ENCODE data around the gene ABHD2.

DNA sequence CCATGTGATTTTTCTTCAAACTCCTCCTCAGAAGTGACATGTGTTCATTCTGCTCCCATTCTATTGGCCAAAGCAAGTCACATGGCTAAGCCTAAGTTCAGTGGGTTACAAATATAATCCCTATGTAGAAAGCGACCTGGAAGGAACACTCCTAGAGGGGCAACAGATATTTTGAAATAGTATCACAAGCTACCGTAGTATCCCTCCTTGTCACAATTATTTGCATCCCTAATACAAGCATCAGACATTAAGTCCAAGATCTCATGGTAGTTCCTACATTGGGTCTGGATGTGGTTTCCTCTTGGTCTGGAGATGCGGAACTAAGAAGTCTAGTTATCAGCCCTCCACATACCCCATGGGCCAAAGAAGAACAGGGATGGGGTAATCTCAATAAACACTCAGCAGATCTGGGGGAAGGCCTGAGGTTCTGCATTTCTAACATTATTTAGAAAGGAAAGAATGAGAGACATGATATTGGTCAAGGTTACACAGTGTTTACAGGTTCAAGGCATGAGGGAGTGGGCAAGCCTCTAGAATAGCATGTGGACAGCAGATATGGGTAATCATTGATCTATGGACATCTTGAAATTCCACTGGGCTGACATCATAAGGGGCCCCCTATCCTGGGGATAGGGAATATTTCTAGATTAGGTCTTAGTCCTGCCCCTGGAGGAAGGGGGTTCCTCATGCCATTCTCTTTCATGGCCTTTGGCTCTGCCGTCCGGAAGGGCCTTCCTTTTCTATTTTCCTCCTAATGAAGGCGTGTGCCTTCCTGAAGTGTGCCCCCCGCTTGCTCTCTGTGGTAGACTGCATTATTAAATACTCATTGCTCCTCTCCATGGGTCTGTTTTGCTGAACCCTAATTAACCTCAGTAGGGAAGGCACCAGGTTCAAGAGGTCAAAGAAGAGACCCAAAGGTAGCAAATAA lies 17.8 kb upstream of the ABHD2 start:
- TF ChIP-seq MEIS1 (CRISPR knock-in tag; IDR thresholded peaks at IDR 0.05; ENCODE audit: borderline replicate concordance): no peak
- TF ChIP-seq ZNF423 (tag by site-specific recombination; IDR thresholded peaks at IDR 0.05): no peak
- TF ChIP-seq ZNF449 (tag by site-specific recombination; IDR thresholded peaks at IDR 0.05): no peak
- TF ChIP-seq CTCF (tag by site-specific recombination; IDR thresholded peaks at IDR 0.05): no peak
- TF ChIP-seq KLF17 (tag by site-specific recombination; IDR thresholded peaks at IDR 0.05): no peak
- TF ChIP-seq, protein P1, sequence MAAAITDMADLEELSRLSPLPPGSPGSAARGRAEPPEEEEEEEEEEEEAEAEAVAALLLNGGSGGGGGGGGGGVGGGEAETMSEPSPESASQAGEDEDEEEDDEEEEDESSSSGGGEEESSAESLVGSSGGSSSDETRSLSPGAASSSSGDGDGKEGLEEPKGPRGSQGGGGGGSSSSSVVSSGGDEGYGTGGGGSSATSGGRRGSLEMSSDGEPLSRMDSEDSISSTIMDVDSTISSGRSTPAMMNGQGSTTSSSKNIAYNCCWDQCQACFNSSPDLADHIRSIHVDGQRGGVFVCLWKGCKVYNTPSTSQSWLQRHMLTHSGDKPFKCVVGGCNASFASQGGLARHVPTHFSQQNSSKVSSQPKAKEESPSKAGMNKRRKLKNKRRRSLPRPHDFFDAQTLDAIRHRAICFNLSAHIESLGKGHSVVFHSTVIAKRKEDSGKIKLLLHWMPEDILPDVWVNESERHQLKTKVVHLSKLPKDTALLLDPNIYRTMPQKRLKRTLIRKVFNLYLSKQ (tag by site-specific recombination; IDR thresholded peaks at IDR 0.05; ENCODE audit: borderline replicate concordance): no peak
- no peak for TF ChIP-seq ZNF335 (tag by site-specific recombination; conservative IDR thresholded peaks at IDR 0.05)
- no peak for TF ChIP-seq ZNF175 (tag by site-specific recombination; IDR thresholded peaks at IDR 0.05)
- TF ChIP-seq, protein P2, sequence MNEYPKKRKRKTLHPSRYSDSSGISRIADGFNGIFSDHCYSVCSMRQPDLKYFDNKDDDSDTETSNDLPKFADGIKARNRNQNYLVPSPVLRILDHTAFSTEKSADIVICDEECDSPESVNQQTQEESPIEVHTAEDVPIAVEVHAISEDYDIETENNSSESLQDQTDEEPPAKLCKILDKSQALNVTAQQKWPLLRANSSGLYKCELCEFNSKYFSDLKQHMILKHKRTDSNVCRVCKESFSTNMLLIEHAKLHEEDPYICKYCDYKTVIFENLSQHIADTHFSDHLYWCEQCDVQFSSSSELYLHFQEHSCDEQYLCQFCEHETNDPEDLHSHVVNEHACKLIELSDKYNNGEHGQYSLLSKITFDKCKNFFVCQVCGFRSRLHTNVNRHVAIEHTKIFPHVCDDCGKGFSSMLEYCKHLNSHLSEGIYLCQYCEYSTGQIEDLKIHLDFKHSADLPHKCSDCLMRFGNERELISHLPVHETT (tag by site-specific recombination; IDR thresholded peaks at IDR 0.05): no peak
- TF ChIP-seq BCL11A (tag by site-specific recombination; IDR thresholded peaks at IDR 0.05; ENCODE audit: low read depth): no peak
- no peak for TF ChIP-seq ZNF660 (tag by site-specific recombination; IDR thresholded peaks at IDR 0.05)
- no peak for TF ChIP-seq GLI4 (tag by site-specific recombination; IDR thresholded peaks at IDR 0.05)
- TF ChIP-seq ZNF677 (tag by site-specific recombination; IDR thresholded peaks at IDR 0.05): no peak

Measured in HEK293 (cell line).